SK-N-DZ (cell line): ENCODE measurements around the gene ART1.

Experiments
- DNase-seq: peaks from one replicate; pipeline ENCODE4 v3.0.0-alpha.2; 2015; ENCODE audit warnings: low spot score
- small RNA-seq, 2 experiments: library from RNA; depleted of rRNA; stranded (forward); fragments of <200 nt; gene quantifications; one replicate each; pipeline ENCODE3, GENCODE V24; 2014

ART1 gene

DNA sequence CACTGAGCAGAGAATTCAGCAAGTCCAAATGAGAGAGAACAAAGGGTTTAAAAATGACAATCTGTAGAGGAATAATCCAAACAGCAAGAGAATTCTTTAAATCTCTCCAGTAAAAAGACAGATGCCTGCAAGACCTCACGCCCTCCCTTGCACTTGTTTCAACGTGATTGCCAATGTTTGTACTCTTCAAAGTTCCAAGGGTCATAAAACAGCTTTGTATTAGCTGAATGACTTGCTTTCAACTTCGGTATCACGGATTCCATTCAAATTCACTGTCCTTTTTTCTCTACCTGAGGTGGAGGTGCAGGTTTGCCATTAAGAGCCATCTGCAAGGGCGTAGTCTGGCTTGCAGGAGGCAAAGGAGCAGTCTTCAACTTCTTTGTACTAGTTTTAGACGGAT lies 67.3 kb downstream of the ART1 start:
- DNase-seq = no peak

Small RNA genes within 50 kb of the gene (small RNA-seq; reads per million reads assigned to genes)
- 0 reads per million in 2 experiments for gene RF00019
